ENCODE data around the gene HPCAL1.

The HPCAL1 gene

DNA sequence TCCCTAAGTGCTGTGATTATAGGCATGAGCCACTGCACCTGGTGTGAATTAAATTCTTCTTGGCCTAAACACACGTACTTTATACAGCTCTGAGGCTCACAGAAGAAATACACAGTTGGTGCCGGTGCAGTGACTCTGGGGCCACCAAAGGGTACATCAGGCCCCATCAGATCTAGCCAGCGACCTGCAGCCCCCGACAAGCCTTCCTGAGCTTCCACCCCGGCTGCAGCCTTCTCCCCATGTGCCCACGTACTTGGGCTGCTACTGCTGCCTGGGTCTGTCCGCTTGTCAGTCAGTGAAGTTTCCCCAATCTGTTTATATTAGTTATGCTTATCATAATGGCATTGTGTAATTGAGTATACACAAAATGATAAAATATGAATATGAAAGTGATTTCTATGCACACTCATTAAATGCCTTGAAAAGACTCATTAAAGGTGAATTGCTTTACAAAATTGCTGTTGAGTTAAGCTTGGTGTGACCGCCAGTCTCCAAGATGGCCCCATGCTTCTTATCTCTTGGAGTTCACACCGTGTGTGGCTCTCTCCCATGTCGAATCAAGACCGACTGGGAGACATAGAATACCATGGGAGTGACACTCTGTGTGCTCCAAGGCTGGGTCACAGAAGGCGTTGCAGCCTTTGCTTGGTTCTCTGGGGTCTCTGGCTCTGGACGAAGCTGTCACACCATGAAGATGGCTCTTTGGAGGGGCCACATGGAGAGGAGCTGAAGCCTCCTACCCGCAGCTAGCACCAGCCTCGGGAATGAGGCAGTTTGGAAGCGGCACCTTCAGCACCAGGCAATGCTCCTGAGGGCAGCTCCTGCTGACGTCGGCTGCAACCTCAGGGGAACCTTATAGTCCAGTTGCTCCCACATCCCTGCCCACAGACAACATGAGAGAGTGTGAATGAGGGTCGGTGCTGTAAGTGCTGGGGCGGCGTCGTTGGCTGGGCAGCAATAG, 29.2 kb upstream of the HPCAL1 start:
- TF ChIP-seq EZH2phosphoT487 (IDR thresholded peaks at IDR 0.05; ENCODE audit: borderline replicate concordance, low read length), result no peak
- TF ChIP-seq, protein P1, sequence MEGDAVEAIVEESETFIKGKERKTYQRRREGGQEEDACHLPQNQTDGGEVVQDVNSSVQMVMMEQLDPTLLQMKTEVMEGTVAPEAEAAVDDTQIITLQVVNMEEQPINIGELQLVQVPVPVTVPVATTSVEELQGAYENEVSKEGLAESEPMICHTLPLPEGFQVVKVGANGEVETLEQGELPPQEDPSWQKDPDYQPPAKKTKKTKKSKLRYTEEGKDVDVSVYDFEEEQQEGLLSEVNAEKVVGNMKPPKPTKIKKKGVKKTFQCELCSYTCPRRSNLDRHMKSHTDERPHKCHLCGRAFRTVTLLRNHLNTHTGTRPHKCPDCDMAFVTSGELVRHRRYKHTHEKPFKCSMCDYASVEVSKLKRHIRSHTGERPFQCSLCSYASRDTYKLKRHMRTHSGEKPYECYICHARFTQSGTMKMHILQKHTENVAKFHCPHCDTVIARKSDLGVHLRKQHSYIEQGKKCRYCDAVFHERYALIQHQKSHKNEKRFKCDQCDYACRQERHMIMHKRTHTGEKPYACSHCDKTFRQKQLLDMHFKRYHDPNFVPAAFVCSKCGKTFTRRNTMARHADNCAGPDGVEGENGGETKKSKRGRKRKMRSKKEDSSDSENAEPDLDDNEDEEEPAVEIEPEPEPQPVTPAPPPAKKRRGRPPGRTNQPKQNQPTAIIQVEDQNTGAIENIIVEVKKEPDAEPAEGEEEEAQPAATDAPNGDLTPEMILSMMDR (IDR thresholded peaks at IDR 0.05; ENCODE audit: low read depth, low read length, poor library complexity, severe bottlenecking), result no peak
- Histone ChIP-seq H3K27me3 (ENCODE audit: control insufficient read depth, low read length) (peaks cover under 1% of the 10 kb centered on the region; the same call in 1 of the 2 replicates), H3K9me2 (replicated peaks; ENCODE audit: control insufficient read depth, low read length) (no peaks in the 10 kb centered on the region), H3K4me3 (ENCODE audit: low read length) (no peak overlapping the region), H3K4me2 (ENCODE audit: low read length) (no peak overlapping the region), H4K20me1 (ENCODE audit: control insufficient read depth, insufficient read depth, low read depth, low read length) (no peaks in the 10 kb centered on the region), H3K9me3 (ENCODE audit: control insufficient read depth, insufficient read depth, low read length) (no peaks in the 10 kb centered on the region), H3K79me2 (ENCODE audit: control insufficient read depth, low read length) (no peaks in the 10 kb centered on the region), H3K4me1 (ENCODE audit: control insufficient read depth, low read length) (no peaks in the 10 kb centered on the region), H3K27ac (ENCODE audit: low read depth, low read length) (no peak overlapping the region), H3K36me3 (ENCODE audit: control insufficient read depth, low read length) (no peaks in the 10 kb centered on the region), H3F3A (ENCODE audit: control insufficient read depth, insufficient read depth) (no peaks in the 10 kb centered on the region)

GRCh38 chr2:10274376-10274775, 28.3 kb upstream of the HPCAL1 start:
- no peak overlapping the region for H3K4me2 ChIP-seq (ENCODE audit: low read length)
- no peaks in the 10 kb centered on the region for H3F3A ChIP-seq (ENCODE audit: control insufficient read depth, insufficient read depth)
- TF ChIP-seq, protein P1 (IDR thresholded peaks at IDR 0.05; ENCODE audit: low read depth, low read length, poor library complexity, severe bottlenecking), result no peak
- no peak for TF ChIP-seq EZH2phosphoT487 (IDR thresholded peaks at IDR 0.05; ENCODE audit: borderline replicate concordance, low read length)
- H3K27ac ChIP-seq (ENCODE audit: low read depth, low read length), result no peak overlapping the region
- H3K4me3 ChIP-seq (ENCODE audit: low read length), result no peak overlapping the region
- no peaks in the 10 kb centered on the region for H3K79me2 ChIP-seq (ENCODE audit: control insufficient read depth, low read length)
- H3K4me1 ChIP-seq (ENCODE audit: control insufficient read depth, low read length), result no peaks in the 10 kb centered on the region
- H3K27me3 ChIP-seq (ENCODE audit: control insufficient read depth, low read length), result peaks cover 6% of the 10 kb centered on the region
- no peaks in the 10 kb centered on the region for H3K36me3 ChIP-seq (ENCODE audit: control insufficient read depth, low read length)
- no peaks in the 10 kb centered on the region for H3K9me2 ChIP-seq (replicated peaks; ENCODE audit: control insufficient read depth, low read length)
- no peaks in the 10 kb centered on the region for H3K9me3 ChIP-seq (ENCODE audit: control insufficient read depth, insufficient read depth, low read length)
- H4K20me1 ChIP-seq (ENCODE audit: control insufficient read depth, insufficient read depth, low read depth, low read length), result no peaks in the 10 kb centered on the region

GRCh38 chr2:10274983-10275802, 27.5 kb upstream of the HPCAL1 start:
- no peak overlapping the region for H3K4me2 ChIP-seq (ENCODE audit: low read length)
- no peaks in the 10 kb centered on the region for H3K9me3 ChIP-seq (ENCODE audit: control insufficient read depth, insufficient read depth, low read length)
- H3K4me1 ChIP-seq (ENCODE audit: control insufficient read depth, low read length), result no peaks in the 10 kb centered on the region
- peaks cover 9% of the 10 kb centered on the region for H3K27me3 ChIP-seq (ENCODE audit: control insufficient read depth, low read length)
- no peak overlapping the region for H3K4me3 ChIP-seq (ENCODE audit: low read length)
- H3K79me2 ChIP-seq (ENCODE audit: control insufficient read depth, low read length), result no peaks in the 10 kb centered on the region
- H4K20me1 ChIP-seq (ENCODE audit: control insufficient read depth, insufficient read depth, low read depth, low read length), result no peaks in the 10 kb centered on the region
- H3K9me2 ChIP-seq (replicated peaks; ENCODE audit: control insufficient read depth, low read length), result no peaks in the 10 kb centered on the region
- no peak overlapping the region for H3K27ac ChIP-seq (ENCODE audit: low read depth, low read length)
- TF ChIP-seq, protein P1 (IDR thresholded peaks at IDR 0.05; ENCODE audit: low read depth, low read length, poor library complexity, severe bottlenecking), result no peak
- no peak for TF ChIP-seq EZH2phosphoT487 (IDR thresholded peaks at IDR 0.05; ENCODE audit: borderline replicate concordance, low read length)
- no peaks in the 10 kb centered on the region for H3K36me3 ChIP-seq (ENCODE audit: control insufficient read depth, low read length)
- no peaks in the 10 kb centered on the region for H3F3A ChIP-seq (ENCODE audit: control insufficient read depth, insufficient read depth)
